SW 1271 (cell line): ENCODE data around the gene IGLL1.
"Not testable (repeated sequence)": the region's sequence is repeated elsewhere in the genome, so short reads cannot be mapped to it uniquely, and the experiment has no call there.

ENCODE experiments used
- DNase-seq, 2 experiments: peaks; one replicate each; lab custom pipeline; 2025; lab: John Stamatoyannopoulos, UW

IGLL1 gene

DNA sequence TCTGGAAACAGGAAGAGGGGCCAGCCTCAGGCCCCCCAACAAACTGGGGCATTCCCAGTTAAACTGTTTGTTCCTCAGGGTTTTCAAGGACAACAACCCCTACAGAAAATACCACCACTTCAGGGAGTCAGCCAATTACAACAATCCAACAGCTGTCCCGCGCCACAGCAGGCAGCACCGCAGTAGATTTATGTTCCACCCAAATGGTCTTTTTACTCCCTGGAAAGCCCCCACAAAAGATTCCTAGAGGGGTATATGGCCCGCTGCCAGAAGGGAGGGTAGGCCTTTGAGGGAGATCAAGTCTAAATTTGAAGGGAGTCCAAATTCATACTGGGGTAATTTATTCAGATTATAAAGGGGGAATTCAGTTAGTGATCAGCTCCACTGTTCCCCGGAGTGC is 39.3 kb downstream of the IGLL1 start:
- not testable (repeated sequence) for DNase-seq

DNA sequence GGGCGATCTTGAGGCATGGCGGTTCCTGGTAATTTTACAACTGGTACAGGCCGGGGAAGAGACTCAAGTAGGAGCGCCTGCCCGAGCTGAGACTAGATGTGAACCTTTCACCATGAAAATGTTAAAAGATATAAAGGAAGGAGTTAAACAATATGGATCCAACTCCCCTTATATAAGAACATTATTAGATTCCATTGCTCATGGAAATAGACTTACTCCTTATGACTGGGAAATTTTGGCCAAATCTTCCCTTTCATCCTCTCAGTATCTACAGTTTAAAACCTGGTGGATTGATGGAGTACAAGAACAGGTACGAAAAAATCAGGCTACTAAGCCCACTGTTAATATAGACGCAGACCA is 40.3 kb downstream of the IGLL1 start:
- DNase-seq: not testable (repeated sequence)

DNA sequence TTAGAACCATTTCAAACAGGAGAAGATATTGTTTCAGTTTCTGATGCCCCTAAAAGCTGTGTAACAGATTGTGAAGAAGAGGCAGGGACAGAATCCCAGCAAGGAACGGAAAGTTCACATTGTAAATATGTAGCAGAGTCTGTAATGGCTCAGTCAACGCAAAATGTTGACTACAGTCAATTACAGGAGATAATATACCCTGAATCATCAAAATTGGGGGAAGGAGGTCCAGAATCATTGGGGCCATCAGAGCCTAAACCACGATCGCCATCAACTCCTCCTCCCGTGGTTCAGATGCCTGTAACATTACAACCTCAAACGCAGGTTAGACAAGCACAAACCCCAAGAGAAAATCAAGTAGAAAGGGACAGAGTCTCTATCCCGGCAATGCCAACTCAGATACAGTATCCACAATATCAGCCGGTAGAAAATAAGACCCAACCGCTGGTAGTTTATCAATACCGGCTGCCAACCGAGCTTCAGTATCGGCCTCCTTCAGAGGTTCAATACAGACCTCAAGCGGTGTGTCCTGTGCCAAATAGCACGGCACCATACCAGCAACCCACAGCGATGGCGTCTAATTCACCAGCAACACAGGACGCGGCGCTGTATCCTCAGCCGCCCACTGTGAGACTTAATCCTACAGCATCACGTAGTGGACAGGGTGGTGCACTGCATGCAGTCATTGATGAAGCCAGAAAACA is 40.8 kb downstream of the IGLL1 start:
- DNase-seq: peak in 1 of 2 experiments; percentile 54

GRCh38 chr22:23538696-23539030 is 41.4 kb downstream of the IGLL1 start:
- not testable (repeated sequence) for DNase-seq

DNA sequence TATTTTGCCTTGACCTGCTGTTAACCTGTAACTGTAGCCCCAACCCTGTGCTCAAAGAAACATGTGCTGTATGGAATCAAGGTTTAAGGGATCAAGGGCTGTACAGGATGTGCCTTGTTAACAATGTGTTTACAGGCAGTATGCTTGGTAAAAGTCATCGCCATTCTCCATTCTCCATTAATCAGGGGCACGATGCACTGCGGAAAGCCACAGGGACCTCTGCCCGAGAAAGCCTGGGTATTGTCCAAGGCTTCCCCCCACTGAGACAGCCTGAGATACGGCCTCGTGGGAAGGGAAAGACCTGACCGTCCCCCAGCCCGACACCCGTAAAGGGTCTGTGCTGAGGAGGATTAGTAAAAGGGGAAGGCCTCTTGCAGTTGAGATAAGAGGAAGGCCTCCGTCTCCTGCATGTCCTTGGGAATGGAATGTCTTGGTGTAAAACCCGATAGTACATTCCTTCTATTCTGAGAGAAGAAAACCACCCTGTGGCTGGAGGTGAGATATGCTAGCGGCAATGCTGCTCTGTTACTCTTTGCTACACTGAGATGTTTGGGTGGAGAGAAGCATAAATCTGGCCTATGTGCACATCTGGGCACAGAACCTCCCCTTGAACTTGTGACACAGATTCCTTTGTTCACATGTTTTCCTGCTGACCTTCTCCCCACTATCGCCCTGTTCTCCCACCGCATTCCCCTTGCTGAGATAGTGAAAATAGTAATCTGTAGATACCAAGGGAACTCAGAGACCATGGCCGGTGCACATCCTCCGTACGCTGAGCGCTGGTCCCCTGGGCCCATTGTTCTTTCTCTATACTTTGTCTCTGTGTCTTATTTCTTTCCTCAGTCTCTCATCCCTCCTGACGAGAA is 42.0 kb downstream of the IGLL1 start:
- not testable (repeated sequence) for DNase-seq

- DNase-seq: no peak
Measured at GRCh38 chr22:23537416-23537815, 42.7 kb downstream of the IGLL1 start.

- no peak for DNase-seq
Measured at GRCh38 chr22:23536821-23537345, 43.2 kb downstream of the IGLL1 start.

DNA sequence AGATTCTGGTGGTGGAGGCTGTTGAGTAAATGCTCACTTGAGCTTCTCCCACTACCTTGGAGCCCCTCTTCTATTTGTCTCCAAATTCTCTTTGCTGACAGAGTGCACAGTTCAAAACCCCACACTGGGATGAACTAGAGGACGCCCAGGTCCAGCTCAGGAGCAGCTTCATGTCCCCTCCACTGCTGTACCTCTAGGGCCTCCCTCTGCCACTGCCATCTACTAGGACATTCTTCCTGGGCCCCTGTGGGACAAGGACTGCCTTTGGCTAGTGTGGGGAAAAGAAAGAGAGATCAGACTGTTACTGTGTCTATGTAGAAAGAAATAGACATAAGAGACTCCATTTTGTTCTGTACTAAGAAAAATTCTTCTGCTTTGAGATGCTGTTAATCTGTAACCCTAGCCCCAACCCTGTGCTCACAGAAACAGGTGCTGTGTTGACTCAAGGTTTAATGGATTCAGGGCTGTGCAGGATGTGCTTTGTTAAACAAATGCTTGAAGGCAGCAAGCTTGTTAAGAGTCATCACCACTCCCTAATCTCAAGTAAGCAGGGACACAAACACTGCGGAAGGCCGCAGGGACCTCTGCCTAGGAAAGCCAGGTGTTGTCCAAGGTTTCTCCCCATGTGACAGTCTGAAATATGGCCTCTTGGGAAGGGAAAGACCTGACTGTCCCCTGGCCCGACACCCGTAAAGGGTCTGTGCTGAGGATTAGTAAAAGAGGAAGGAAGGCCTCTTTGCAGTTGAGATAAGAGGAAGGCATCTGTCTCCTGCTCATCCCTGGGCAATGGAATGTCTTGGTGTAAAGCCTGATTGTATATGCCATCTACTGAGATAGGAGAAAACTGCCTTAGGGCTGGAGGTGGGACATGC is 44.1 kb downstream of the IGLL1 start:
- DNase-seq: not testable (repeated sequence)

DNA sequence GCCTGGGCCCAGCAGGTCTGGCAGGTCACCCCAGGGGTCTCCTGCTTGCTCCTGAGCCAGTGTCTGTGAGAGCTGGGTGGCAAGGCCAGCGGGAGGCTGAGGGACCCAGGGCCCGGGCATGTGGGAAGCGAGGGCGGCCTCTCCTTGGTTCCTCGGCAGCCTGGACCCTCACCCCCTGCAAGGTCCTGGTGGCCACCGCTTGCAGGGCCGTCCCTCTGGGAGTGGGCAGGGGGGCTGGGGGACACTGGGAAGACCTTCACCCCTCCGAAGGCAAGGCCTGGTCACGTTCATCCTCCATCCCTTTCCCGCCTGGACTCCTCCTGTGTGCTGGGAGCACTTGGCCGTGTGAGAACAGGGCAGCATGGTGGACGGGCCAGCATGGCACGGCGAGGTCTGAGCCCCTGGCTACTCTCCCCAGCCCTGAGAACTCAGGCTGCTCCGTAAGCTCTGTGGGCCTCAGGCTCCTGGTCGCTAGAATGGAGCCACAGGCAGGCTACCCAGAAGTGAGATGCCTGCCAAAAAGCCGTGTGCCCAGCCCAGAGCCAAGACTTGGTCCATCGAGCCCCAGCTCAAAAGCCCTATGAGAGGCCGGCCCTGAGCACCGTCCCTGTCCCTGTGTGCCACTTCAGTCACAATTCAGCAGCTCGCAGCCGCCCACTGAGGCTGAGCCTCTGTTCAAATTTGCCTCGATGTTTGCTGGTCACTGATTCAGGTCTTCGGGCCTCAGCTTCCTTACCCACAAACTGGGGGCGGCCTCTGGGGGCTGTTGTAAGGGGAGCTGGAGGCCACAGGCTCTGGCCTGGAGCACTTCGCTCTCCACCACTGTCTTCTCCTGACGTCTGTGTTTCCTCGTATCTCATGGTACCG is 45.0 kb downstream of the IGLL1 start:
- no peak for DNase-seq

GRCh38 chr22:23534201-23534850 is 45.8 kb downstream of the IGLL1 start:
- no peak for DNase-seq

DNA sequence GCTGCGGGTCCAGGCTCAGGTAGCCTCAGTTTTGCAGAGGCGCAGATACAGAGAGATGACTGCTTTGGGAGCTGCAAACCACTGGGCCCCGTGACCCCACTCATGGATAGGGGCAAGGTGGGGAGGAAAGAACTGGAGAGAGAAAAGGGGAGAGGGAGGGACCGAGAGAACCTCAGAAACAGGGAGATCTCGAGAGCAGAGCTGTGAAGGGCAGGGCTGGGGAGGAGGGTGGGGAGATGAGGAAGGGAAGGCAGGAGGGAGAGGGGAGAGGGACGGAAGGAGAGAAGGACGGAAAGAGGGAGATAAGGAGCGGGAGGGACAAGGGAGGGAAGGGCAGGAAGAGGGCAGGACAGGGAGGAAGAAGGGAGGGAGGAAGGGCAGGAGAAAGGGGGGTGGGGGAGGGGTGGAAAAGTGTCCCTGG is 46.3 kb downstream of the IGLL1 start:
- no peak for DNase-seq

GRCh38 chr22:23533328-23533762 is 46.7 kb downstream of the IGLL1 start:
- no peak for DNase-seq

GRCh38 chr22:23532731-23533130 is 47.4 kb downstream of the IGLL1 start:
- no peak for DNase-seq

DNA sequence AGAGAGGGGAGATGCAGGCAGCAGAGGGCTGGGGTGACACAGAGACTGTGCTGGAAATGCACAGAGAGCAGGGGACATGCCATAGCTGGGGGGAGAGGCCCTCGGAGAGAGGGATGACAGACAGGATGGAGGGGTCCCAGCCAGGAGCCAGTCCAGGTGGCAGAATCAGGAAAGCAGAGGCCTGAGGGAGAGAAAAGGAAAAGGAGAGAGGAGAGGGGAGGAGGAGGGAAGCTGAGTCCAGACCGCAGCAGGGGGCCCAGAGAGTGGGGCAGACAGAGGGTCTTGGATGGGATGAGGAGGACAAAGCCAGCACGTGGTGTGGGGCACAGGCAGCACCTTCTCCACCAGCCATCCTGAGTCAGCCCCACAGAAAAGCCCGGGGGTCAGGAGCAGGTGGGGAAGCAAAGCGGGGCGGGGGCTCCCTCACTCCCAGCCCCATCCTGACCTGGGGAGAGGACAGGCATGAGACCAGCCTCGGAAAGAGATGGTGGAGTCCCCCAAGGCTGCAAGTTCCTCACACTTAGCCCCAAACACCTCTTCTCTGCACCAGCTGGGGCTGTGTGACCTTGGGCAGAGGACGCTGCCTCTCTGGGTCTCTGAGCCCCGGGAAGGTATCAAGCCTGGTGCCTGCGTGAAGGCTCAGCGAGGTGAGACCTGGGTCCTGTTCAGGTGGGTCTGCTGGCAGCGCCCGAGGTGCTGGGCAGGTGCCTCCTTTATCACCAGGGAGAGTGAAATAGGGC is 48.0 kb downstream of the IGLL1 start:
- DNase-seq: no peak

DNA sequence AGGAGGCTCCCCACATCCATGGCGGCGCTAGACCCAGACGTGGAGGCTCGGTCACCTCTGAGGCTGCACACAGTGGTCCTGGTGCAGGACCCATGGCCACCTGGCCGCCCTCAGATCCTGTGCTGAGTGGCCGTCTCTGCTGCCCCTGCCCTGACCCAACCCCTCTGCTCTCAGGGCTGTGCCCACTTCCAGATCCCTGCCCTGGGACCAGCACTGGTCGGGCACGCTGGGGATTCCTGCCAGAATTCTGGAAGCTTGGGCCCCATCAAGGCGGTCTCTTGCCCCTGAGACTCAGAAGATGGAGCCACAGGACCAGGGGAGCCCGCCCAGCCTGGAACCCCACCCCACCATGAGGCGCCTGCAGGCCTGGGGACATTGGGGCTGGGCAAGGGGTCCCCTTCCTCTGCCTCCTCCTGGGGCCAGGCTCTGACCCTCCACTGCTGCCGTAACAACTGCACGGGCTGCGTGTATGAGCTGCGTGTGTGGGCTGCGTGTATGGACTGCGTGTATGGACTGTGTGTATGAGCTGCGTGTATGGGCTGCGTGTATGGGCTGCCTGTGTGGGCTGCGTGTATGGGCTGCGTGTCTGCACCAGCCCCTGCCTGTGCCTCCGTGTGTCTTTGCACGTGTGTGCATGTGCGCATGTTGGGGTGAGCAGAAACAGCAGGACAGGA is 48.7 kb downstream of the IGLL1 start:
- no peak for DNase-seq

- DNase-seq: no peak
Measured at GRCh38 chr22:23530766-23531282, 49.3 kb downstream of the IGLL1 start.

GRCh38 chr22:23530106-23530505 is 50.0 kb downstream of the IGLL1 start:
- no peak for DNase-seq

DNA sequence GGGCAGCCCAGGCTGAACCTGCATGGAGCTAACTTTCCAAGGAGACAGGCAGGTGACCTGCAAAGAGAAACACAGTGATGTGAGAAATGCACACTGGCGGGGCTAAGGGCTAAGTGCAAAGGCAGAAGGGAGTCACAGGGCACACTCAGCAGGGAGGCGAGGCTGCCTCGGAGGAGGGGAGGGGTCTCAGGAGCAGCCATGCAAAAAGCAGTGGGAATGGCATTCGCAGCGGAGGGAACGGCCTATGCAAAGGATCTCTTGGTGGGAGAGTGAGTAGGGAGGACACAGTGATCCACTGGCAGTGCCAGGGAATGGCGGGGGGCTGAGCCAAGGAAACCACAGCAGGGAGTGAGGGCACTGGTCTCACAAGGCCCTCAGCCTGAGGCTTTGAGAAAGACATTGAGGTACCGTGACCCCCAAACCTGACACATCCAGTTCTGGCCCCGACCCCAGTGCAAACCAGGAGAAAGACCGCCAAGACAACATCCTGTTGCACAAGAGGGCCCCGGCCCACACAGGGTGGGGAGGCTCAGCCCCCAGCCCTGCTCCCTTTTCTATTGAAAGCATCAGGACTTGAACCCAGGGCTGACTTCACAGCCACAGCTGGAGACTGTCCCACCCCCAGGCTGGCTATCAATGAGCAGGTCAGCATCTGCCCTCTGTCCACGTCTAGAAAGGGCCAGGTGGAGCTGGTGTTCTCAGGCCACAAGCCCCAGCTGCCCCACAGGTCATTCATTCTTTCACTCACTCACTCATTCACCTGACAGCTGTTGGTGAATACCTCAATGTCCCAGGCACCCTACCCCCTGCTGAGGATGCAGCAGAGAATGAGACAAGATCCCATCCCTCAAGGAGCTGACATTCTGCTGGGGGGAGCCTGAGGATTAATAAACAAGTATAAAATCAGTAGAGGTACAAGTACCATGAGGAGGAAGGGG is 50.7 kb downstream of the IGLL1 start:
- DNase-seq: no peak
